ENCODE data around the gene PITPNM2. TPM values are rescaled to one million over a fixed set of nuclear protein-coding genes. Genes with fewer than 3 reads are reported as not detected.

Gene PITPNM2
- total RNA-seq, 2 experiments from 2014 or later, result 37.3 to 38.3 TPM

GRCh38 chr12:123160801-123161487 lies 10.1 kb upstream of the PITPNM2 start:
- no peaks in the 10 kb centered on the region for H3K4me1 Mint-ChIP-seq (ENCODE audit: low read depth)
- H3K27ac Mint-ChIP-seq, result no peak overlapping the region
- no peaks in the 10 kb centered on the region for H3K27me3 Mint-ChIP-seq
- DNase-seq (no peak), ATAC-seq (ENCODE audit: poor library complexity) (no peak)
- peaks cover 65% of the 10 kb centered on the region for H3K36me3 Mint-ChIP-seq (ENCODE audit: low read depth)
- H3K4me1 ChIP-seq (ENCODE audit: insufficient read depth, low read length), result no peaks in the 10 kb centered on the region
- H3K4me3 ChIP-seq (ENCODE audit: low read length), result no peak overlapping the region
- no peak overlapping the region for H3K4me3 Mint-ChIP-seq
- ChIA-PET POLR2A (interaction anchor here (0.6 to 1.8 kb wide), 5 partner anchors 9 to 80 kb away, joined by 3 to 5 read pairs (median 3); no protein-coding TSS in a partner anchor), CTCF (interaction anchor here (1.3 to 1.5 kb wide), 2 partner anchors 11 to 86 kb away, joined by 4 to 5 read pairs; no protein-coding TSS in a partner anchor)
- peaks cover 47% of the 10 kb centered on the region for H3K36me3 ChIP-seq (ENCODE audit: insufficient read depth, low read length)
- intact Hi-C loops (cut with DNase I, micrococcal nuclease), result no loop called here
- TF ChIP-seq, protein P1, sequence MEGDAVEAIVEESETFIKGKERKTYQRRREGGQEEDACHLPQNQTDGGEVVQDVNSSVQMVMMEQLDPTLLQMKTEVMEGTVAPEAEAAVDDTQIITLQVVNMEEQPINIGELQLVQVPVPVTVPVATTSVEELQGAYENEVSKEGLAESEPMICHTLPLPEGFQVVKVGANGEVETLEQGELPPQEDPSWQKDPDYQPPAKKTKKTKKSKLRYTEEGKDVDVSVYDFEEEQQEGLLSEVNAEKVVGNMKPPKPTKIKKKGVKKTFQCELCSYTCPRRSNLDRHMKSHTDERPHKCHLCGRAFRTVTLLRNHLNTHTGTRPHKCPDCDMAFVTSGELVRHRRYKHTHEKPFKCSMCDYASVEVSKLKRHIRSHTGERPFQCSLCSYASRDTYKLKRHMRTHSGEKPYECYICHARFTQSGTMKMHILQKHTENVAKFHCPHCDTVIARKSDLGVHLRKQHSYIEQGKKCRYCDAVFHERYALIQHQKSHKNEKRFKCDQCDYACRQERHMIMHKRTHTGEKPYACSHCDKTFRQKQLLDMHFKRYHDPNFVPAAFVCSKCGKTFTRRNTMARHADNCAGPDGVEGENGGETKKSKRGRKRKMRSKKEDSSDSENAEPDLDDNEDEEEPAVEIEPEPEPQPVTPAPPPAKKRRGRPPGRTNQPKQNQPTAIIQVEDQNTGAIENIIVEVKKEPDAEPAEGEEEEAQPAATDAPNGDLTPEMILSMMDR (IDR thresholded peaks at IDR 0.05), result no peak
- H3K9me3 Mint-ChIP-seq, result no peaks in the 10 kb centered on the region
- H3K27me3 ChIP-seq (ENCODE audit: control insufficient read depth in 1 of 2, insufficient read depth in 2 of 2, low read length in 2 of 2), result no peaks in the 10 kb centered on the region
- no peaks in the 10 kb centered on the region for H3K9me3 ChIP-seq (ENCODE audit: control insufficient read depth in 1 of 2, insufficient read depth in 1 of 2, low read length in 2 of 2)
- no peak overlapping the region for H3K27ac ChIP-seq (ENCODE audit: low read depth in 1 of 2, low read length in 2 of 2)

DNA sequence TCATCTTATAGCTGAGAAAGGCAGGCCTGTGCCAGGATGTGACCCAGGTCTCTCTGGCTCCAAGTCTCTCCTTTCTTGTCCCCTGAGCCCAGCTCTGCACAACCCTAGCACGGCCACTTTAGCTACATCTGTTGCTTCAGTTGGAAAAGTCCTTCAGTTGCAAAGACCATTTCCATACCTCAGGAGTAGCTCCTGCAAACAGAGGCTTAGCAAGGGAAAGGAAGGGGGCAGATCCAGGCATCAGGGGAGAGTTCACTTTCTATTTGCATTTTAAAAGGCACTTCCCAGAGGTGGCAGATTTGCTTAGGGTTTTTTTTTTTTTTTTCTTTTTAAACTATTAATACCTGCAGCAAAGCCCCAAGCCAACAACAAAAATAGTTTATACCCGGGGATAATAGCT lies 3.0 kb upstream of the PITPNM2 start:
- H3K27me3 ChIP-seq (ENCODE audit: control insufficient read depth in 1 of 2, insufficient read depth in 2 of 2, low read length in 2 of 2), result no peaks in the 10 kb centered on the region
- ChIA-PET POLR2A (interaction anchor here (0.6 to 5.6 kb wide), 5 partner anchors 22 to 375 kb away, joined by 3 to 44 read pairs (median 6); partner anchors contain the start of genes MPHOSPH9 and MTRFR), CTCF (interaction anchor here (0.7 to 1.9 kb wide), 4 partner anchors 9 to 110 kb away, joined by 3 to 7 read pairs (median 4); no protein-coding TSS in a partner anchor)
- intact Hi-C loops (cut with DNase I, micrococcal nuclease), result loop anchor here (5.0 kb wide), 2 partner anchors 83 to 177 kb away; partner anchors contain the start of gene OGFOD2 (in 1 of the 2)
- H3K4me3 ChIP-seq (ENCODE audit: low read length), result no peak overlapping the region
- peak overlapping the region; percentile 11 for H3K4me3 Mint-ChIP-seq
- H3K27ac Mint-ChIP-seq, result no peak overlapping the region
- H3K27me3 Mint-ChIP-seq, result no peaks in the 10 kb centered on the region
- H3K4me1 ChIP-seq (ENCODE audit: insufficient read depth, low read length), result peaks cover 27% of the 10 kb centered on the region
- peaks cover 13% of the 10 kb centered on the region for H3K36me3 ChIP-seq (ENCODE audit: insufficient read depth, low read length)
- H3K9me3 ChIP-seq (ENCODE audit: control insufficient read depth in 1 of 2, insufficient read depth in 1 of 2, low read length in 2 of 2), result no peaks in the 10 kb centered on the region
- ATAC-seq (ENCODE audit: poor library complexity), result no peak
- H3K4me1 Mint-ChIP-seq (ENCODE audit: low read depth), result peaks cover 30% of the 10 kb centered on the region
- no peak overlapping the region for H3K27ac ChIP-seq (ENCODE audit: low read depth in 1 of 2, low read length in 2 of 2)
- TF ChIP-seq, protein P1 (IDR thresholded peaks at IDR 0.05), result no peak
- H3K36me3 Mint-ChIP-seq (ENCODE audit: low read depth), result peaks cover 17% of the 10 kb centered on the region
- no peaks in the 10 kb centered on the region for H3K9me3 Mint-ChIP-seq
- no peak for DNase-seq

GRCh38 chr12:123152833-123153232 lies 1.9 kb upstream of the PITPNM2 start:
- Histone ChIP-seq H3K36me3 (ENCODE audit: insufficient read depth, low read length) (peaks cover 12% of the 10 kb centered on the region), H3K4me3 (ENCODE audit: low read length) (no peak overlapping the region), H3K27me3 (ENCODE audit: control insufficient read depth in 1 of 2, insufficient read depth in 2 of 2, low read length in 2 of 2) (no peaks in the 10 kb centered on the region), H3K27ac (ENCODE audit: low read depth in 1 of 2, low read length in 2 of 2) (no peak overlapping the region), H3K4me1 (ENCODE audit: insufficient read depth, low read length) (peaks cover 27% of the 10 kb centered on the region), H3K9me3 (ENCODE audit: control insufficient read depth in 1 of 2, insufficient read depth in 1 of 2, low read length in 2 of 2) (no peaks in the 10 kb centered on the region)
- H3K4me1 Mint-ChIP-seq (ENCODE audit: low read depth), result peaks cover 41% of the 10 kb centered on the region
- peak overlapping the region; percentile 84 for H3K27ac Mint-ChIP-seq
- no peak for ATAC-seq (ENCODE audit: poor library complexity)
- H3K4me3 Mint-ChIP-seq, result peak overlapping the region; percentile 93
- ChIA-PET POLR2A (interaction anchor here (0.7 to 5.6 kb wide), 12 partner anchors 9 to 317 kb away, joined by 3 to 49 read pairs (median 6); partner anchors contain the start of genes MPHOSPH9, MTRFR and OGFOD2), CTCF (interaction anchor here (0.6 to 1.9 kb wide), 4 partner anchors 10 to 85 kb away, joined by 3 to 7 read pairs (median 4); no protein-coding TSS in a partner anchor)
- H3K9me3 Mint-ChIP-seq, result no peaks in the 10 kb centered on the region
- intact Hi-C loops (cut with DNase I, micrococcal nuclease), result loop anchor here (5.0 kb wide), 2 partner anchors 84 to 176 kb away; partner anchors contain the start of gene OGFOD2 (in 1 of the 2)
- peaks cover 17% of the 10 kb centered on the region for H3K36me3 Mint-ChIP-seq (ENCODE audit: low read depth)
- TF ChIP-seq, protein P1 (IDR thresholded peaks at IDR 0.05), result no peak
- no peaks in the 10 kb centered on the region for H3K27me3 Mint-ChIP-seq
- peak in 1 of 14 experiments; percentile 19 for DNase-seq
